Vagina (tissue), 2 donors: ENCODE data around the gene P2RY1.

Experiments used
- POLR2AphosphoS5 ChIP-seq, 2 donors: sonication (generic); formaldehyde crosslinking; IDR thresholded peaks; one replicate each; pipeline ENCODE4 v1.9.0; 2017; ENCODE audit warnings: antibody characterized with exemption in 2 of 2, mild to moderate bottlenecking in 2 of 2, low read depth in 1 of 2; ENCODE audit not compliant: insufficient read depth in 1 of 2
- TF ChIP-seq, protein P1 (sequence below), 3 experiments: fragments of 450-650 bp in 2 of 3; fragments of 200-600 bp in 1 of 3; sonication (generic) in 1 of 3; IDR thresholded peaks; one replicate each; pipeline ENCODE4 v1.5.1; 2017 to 2019; ENCODE audit warnings: antibody characterized with exemption in 3 of 3, mild to moderate bottlenecking in 2 of 3, moderate library complexity in 2 of 3

DNA sequence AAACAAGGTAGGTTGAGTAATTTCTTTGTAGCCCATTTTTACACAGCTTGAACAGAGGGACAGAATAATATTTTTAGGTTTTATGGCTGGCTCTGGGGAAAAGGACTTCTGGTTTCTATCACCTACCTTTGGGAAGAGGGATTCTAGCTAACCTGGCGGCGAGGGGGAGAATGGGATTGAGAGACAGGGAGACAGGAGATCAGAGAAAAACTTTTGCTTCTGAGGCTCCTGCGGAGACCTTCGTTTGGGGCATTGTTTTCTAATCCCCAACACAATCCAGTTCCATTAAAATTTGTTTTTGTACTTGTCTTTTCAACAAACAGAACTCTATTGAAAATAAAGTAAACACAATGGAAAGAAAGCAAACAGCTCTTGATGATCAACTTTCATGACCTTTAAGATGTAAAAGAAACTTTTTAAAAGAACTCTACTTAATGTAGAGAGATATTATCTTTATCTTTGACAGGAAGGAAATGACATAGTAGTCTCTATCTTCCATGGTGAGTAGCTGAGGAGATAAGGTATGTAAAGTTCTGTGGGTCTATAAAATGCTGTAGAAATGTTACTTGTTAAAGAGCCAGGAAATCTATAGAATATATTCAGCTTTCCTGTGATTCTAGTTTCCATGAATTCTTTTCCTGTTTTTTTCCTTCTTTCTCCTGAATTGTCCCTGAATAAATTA is 37.0 kb upstream of the P2RY1 start:
- TF ChIP-seq, protein P1, sequence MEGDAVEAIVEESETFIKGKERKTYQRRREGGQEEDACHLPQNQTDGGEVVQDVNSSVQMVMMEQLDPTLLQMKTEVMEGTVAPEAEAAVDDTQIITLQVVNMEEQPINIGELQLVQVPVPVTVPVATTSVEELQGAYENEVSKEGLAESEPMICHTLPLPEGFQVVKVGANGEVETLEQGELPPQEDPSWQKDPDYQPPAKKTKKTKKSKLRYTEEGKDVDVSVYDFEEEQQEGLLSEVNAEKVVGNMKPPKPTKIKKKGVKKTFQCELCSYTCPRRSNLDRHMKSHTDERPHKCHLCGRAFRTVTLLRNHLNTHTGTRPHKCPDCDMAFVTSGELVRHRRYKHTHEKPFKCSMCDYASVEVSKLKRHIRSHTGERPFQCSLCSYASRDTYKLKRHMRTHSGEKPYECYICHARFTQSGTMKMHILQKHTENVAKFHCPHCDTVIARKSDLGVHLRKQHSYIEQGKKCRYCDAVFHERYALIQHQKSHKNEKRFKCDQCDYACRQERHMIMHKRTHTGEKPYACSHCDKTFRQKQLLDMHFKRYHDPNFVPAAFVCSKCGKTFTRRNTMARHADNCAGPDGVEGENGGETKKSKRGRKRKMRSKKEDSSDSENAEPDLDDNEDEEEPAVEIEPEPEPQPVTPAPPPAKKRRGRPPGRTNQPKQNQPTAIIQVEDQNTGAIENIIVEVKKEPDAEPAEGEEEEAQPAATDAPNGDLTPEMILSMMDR (IDR thresholded peaks at IDR 0.05), result no peak
- no peak for TF ChIP-seq POLR2AphosphoS5 (IDR thresholded peaks at IDR 0.05; ENCODE audit: insufficient read depth in 1 of 2, low read depth in 1 of 2)
